GM19467 (cell line): ENCODE measurements around the gene HIVEP3.

Experiments used
- ATAC-seq: cut with Tn5 transposase; IDR thresholded peaks from one replicate; pipeline ENCODE4 v1.9.1; 2021; ENCODE audit warnings: mild to moderate bottlenecking, moderate library complexity; ENCODE audit not compliant: unreplicated experiment

Gene HIVEP3

DNA sequence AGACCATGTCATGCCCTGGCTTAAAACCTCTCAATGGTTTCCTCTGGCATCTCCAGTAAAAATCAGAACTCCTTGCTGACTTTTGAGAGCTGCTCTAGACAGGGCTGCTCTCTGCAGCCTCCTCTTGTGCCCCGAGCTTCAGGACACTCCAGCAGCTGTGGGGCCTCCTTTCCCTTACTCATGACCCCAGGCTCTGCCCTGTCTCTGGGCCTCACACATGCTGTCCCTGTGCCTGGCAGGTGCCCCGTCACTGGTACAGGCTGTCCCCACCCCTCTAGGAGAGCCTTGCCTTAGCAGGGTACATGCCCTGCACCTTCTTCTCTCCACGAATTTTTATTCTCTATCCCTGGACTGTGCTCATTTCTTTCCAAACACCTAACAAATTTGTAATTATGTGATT, 43.2 kb downstream of the HIVEP3 start:
- ATAC-seq = no peak

DNA sequence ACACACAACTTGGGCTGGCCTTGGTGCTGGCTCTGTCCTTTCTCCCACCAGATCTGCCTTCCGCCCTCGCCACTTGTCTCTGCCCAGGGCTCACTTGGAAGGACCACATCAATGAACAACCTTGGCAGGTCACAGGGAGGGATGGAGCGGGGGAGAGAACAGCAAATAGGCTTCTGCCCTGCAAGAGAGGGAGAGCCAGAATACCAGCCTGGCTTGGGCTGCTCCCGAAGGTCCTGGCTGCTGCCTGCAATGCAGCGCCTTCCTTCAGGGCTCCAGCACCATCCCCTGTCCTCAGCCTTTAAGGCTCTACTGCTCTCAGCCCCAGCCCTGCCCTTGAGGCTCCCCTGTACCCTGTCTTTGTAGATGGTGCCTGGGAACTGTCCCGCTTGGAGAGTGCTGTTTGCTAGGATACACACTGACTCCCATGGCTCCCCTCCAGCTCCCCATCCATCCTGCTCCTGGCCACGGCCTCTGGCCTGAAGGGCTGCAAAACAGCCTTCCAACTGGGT, 43.8 kb downstream of the HIVEP3 start:
- no peak for ATAC-seq

GRCh38 chr1:41874151-41874719, 44.5 kb downstream of the HIVEP3 start:
- no peak for ATAC-seq

GRCh38 chr1:41872074-41872473, 46.6 kb downstream of the HIVEP3 start:
- no peak for ATAC-seq

DNA sequence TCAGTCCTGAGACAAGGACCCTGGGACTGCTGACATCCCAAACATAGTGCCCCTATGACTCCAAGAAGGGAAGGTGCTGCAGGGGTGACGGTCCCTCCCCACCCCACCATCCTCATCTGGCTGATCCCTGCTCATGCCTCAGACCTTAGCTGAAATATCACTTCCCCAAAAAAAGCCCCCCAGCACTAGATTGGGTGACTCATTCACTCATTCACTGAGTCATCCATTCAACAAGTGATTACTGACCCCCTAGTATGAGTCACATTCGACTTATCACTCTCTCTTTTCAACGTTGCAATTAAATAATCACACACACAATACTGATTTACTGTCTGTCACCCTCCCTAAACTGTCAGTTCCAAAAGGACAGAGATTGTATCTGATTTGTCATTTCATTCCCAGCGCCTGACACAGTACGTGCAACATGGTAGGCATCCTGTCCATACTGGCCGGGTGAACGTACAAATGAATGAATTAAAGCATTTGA, 48.6 kb downstream of the HIVEP3 start:
- no peak for ATAC-seq

- peak; percentile 52 for ATAC-seq
Measured at GRCh38 chr1:41868241-41868998, 50.3 kb downstream of the HIVEP3 start.

DNA sequence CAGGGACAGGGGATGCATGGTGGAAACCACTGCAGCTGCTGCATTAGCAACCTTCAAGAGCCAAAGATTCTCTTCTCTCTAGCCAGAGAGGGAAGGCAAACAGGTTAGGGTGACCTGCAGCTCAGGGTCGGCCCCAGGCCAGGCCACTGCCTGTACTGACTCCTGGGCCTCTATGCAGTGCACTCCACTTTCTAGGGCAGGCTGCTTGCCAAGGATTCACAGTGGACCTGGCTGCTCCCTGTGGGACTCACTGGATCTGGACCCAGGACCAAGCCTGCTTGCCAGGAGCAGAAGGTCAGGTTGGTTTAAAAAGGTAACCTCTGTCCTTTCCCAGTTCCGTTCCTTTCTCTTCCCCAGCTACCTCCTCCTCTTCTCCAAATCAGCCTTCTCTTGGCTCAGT, 52.4 kb downstream of the HIVEP3 start:
- ATAC-seq = no peak

DNA sequence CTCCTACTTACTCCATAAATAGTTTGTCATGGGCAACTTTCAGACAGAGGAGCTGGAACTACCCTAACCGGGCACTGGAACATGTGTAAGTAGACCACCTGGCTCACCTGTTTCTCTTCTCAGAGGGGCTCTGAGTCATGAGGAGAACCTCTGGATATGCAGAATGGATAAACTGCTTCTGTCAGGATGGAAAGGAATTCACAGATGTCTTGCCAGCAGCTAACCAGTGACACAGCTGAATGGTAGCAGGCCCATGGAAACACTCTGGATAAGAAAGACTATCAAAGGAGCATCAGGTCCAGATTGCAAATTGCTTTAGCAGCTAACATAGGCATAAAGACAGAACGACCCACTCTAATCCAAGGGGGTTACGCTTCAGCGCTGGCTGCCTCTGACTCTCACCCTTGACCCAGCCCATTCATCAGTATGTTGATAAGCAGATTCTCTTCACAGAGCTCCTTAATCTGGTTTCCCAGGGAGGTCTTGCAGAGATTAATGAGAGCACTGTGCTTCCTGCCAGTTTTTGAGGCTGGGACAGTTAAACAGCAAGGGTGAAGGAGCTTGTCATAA, 54.2 kb downstream of the HIVEP3 start:
- ATAC-seq = no peak

DNA sequence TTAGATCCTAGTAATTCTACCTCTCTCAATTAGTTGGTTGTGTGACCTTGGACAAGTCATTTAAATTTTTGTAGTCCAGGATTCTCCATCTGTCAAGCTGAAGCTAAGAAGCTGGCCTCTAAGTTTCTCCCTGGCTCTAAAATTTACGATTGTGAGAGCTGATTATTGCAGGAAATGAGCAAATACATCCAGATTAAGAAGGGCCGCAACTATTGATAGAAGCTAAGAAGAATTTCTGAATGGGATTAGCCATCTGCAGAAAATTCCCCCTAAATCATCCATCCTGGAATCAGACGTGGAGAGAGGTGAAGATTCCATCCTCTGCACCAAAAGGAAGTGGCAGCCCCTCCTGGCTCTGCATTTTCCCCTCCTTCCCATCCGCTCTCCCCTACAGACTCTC, 55.0 kb downstream of the HIVEP3 start:
- ATAC-seq = no peak

- no peak for ATAC-seq
Measured at GRCh38 chr1:41862384-41863221, 56.1 kb downstream of the HIVEP3 start.

GRCh38 chr1:41861535-41862383, 57.0 kb downstream of the HIVEP3 start:
- ATAC-seq = no peak

DNA sequence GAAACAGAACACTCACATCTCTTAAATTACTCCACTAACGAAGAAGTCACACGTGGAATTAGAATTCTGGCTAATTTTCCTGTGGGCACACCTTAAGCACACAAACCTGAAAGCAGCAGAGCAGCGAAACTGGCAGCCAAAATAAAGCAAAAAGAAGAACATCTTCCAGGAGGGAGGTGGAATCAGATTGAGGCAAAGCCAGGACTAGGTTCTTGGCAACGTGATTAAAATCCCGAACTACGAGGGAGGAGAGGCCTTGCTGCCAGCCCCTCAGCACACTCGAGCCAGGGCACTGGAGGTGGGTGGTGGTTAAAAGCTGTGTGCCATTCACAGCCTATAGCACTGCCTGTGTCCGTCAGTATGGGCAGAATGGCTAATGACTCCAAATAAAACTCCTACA, 58.0 kb downstream of the HIVEP3 start:
- ATAC-seq = no peak

DNA sequence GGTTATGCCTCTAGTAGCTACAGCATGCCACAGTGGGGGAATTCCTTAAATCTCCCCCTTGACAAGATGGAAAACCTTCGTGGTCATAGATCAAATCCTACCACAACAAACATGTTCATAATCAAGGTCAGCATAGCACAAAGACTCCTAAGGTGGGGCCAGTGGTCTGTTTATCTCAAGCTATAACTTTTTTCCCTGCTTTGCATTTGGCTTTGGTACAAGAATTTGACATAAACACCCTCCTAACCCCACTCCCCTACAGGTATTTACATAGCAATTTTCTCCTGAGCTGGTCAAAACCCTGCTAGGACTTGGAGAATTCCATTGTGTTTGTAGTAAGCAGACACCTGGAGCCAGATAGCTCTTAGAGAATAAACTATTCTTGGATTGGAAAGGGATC, 58.5 kb downstream of the HIVEP3 start:
- no peak for ATAC-seq

DNA sequence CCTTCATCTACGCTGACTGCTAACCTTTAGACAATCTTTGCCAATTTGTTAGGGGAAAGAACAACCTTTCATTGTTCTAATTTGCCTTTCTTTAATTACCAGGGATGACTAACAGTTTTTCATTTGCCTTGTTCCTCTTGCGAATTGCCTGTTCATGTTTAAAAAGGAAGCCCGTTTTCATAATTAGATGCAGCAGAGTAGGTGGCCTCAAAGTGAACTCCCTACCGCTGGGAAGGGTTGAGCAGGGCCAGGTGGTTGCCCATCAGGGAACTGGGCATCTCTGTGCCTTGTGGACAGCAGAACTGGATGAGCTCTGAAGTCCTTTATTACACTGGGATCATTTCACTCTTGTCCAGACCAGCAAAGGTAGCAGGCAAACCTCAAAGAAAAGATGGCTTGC, 59.0 kb downstream of the HIVEP3 start:
- no peak for ATAC-seq

DNA sequence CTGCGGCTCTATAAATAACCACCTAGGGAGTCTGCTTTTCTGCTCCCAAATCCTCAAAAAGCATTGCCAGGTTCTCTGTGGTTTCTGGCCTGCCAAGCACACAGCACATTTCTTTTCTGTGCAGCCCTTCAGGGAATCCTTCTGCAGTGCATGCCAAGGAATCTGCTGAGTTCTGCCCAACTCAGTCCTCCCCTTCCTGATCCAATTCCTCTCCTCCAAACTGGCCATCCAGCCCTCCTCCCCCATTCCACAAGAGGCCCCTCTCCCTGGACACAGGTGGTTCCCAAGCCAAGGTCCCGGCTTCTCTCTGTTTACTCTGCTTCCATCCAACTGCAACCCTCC, 61.8 kb downstream of the HIVEP3 start:
- no peak for ATAC-seq

DNA sequence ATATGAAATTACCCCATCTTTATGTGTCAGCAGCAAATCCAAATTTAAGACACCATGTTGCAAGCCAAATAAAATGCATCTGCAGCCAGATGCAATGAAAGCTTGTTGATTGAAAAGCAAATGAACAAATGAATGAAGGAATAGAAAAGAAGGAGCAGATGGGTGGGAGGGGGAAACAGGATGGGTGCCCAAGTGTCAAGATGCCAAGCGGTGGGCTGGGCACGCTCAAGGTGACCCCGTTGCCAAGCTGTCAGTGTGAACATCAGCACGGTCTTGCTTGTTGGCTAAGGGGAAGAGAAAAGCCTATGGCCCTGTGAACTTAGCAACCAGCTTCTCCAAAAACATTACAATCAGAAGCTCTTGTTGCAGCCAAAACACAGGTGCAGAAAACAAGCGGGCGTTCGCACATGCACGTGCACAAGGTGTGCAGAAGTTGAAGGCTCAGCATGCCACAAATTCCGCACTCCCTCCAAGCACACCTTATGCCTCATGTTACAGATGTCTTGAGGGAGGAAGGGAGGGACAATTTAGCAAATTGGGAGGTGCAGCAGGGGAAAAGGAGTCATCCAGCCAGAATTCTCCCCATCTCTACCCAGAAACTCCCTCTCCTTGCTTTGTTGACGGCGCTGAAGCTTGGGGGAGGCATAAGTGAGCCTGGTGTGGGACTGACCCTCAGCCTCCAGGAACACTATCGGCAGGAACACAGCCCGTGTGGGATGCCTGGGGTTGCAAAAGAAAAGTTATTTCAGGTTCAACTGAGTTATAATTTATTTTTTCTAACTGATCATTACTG, 62.4 kb downstream of the HIVEP3 start:
- no peak for ATAC-seq

DNA sequence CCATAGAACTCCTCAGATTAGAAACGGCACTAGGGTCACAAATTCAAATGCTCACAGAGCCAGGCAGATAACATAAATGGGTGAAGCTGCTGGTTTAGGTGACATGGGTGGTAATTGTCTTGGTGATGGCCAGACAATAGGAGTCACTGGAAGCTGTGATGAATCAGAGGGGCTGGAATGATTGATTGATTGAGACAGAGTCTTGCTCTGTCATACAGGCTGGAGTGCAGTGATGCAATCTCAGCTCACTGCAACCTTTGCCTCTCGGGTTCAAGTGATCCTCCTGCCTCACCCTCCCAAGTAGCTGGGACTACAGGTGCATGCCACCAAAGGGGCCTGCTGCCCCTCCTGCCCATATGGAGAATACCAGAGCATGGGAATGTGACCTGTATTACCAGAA, 63.0 kb downstream of the HIVEP3 start:
- ATAC-seq = no peak

DNA sequence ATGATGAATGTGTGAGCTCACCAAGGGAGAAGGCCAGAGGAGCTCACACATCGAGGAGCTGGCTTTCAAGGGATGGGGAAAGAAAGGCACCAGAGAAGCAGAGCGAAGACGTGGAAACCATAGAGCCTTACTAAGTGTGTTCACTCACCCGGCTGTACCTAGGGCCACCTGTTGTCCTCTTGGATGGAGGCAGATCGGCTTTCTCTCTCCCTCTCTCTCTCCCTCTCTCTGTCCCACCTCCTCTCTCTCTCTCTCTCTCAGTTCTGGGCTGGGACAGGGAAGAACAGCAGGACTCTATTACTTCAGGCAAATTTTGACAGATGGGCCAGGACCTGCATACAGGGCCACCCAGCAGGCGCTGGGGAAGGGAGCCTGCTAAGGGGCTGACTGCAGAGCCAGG, 64.8 kb downstream of the HIVEP3 start:
- ATAC-seq = no peak

DNA sequence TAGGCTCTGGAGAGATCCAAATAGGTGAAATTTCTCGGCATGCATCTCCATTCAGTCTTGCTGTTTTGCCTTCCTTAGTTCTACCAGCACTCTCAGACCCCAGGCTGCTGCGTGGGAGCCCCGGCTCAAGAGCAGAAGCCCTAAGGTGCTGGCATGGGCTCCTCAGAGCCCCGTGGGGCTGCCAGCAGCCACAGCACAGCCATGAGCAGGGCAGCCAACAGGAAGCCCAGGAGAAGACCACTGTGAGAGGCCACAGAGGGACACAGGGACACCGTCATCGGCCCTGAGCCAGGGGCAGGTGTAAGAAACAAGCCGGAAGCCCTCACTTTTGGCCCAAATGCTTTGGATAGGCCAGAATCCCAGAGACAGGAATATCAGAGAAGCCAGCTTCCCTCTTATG, 66.6 kb downstream of the HIVEP3 start:
- ATAC-seq = no peak

DNA sequence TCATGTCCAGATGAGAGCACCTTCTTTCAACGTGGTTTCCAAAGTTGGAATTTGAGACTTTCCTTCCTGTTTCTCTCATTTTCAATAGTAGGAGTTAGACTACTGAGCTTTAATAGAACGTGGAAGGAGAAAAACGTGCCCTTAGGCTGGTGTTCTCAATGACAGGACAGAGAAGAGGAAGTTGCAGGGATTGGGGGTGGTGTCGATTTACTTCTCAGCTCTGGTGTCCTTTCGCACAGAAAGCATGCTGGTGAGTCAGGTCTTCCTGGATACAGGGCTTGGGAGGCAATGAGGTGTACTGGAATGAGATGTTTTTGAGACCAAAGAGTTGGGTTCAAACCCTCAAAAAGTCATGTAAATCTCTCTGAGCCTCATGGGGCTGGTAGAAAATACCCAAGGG, 67.1 kb downstream of the HIVEP3 start:
- no peak for ATAC-seq
